ENCODE results near the gene TSHZ2. TPM values are rescaled to one million over a fixed set of nuclear protein-coding genes. Genes with fewer than 3 reads are reported as not detected.
"Not testable (repeated sequence)": the region's sequence is repeated elsewhere in the genome, so short reads cannot be mapped to it uniquely, and the experiment has no call there.

Gene TSHZ2
- total RNA-seq, 1 experiment from 2014 or later: 0.07 TPM

GRCh38 chr20:53503517-53503919, 531.4 kb downstream of the TSHZ2 start:
- Histone ChIP-seq H3K27me3 (ENCODE audit: insufficient read depth, low read length) (no peaks in the 10 kb centered on the region), H3K79me2 (ENCODE audit: insufficient read depth, low read length) (no peaks in the 10 kb centered on the region; the same call in 1 of the 2 replicates), H3K27ac (ENCODE audit: low read depth, low read length) (no peak overlapping the region), H3K4me3 (replicated peaks in 1 of 2; ENCODE audit: low read depth in 1 of 2, low read length in 2 of 2) (peak overlapping the region; percentile 45 to 52), H3K4me1 (ENCODE audit: control insufficient read depth in 1 of 2, insufficient read depth in 2 of 2, low read length in 2 of 2) (peaks cover 0 to 8% of the 10 kb centered on the region in 2 experiments; a peak in 1 of 4 replicates), H3K9me3 (ENCODE audit: control insufficient read depth in 1 of 2, insufficient read depth in 1 of 2, low read depth in 1 of 2, low read length in 2 of 2) (no peaks in the 10 kb centered on the region), H4K20me1 (ENCODE audit: insufficient read depth) (no peaks in the 10 kb centered on the region), H3K9me2 (ENCODE audit: insufficient read depth) (no peaks in the 10 kb centered on the region), H3K9ac (ENCODE audit: low read length) (peak overlapping the region; percentile 49), H2AFZ (ENCODE audit: low read depth, low read length, poor library complexity, severe bottlenecking) (no peak overlapping the region), H3K36me3 (ENCODE audit: control insufficient read depth in 1 of 2, insufficient read depth in 2 of 2, low read length in 2 of 2) (no peaks in the 10 kb centered on the region), H3K4me2 (ENCODE audit: low read length) (peak overlapping the region; percentile 66)
- RAD21 ChIA-PET (ENCODE audit: low non-redundant PET in 1 of 2, low total read pairs in 2 of 2, uncharacterized antibody in 2 of 2, unreplicated experiment in 2 of 2): no interaction called here
- POLR2A ChIA-PET: no interaction called here
- TF ChIP-seq CTCF (IDR thresholded peaks at IDR 0.05 in 2 of 3, conservative IDR thresholded peaks at IDR 0.05 in 1 of 3; ENCODE audit: borderline replicate concordance in 1 of 3, insufficient read depth in 1 of 3, low read depth in 2 of 3, low read length in 2 of 3): no peak
- no peak for TF ChIP-seq RAD21 (IDR thresholded peaks at IDR 0.05; ENCODE audit: low read depth)
- TF ChIP-seq REST (IDR thresholded peaks at IDR 0.05; ENCODE audit: low read depth): no peak
- TF ChIP-seq TCF7L2 (IDR thresholded peaks at IDR 0.05; ENCODE audit: borderline replicate concordance, extremely low read depth, insufficient read depth, insufficient read length): no peak
- TF ChIP-seq EZH2 (IDR thresholded peaks at IDR 0.05): no peak
- no peak for TF ChIP-seq CEBPB (IDR thresholded peaks at IDR 0.05; ENCODE audit: low read depth)
- TF ChIP-seq YY1 (IDR thresholded peaks at IDR 0.05; ENCODE audit: extremely low read depth, insufficient replicate concordance, low read depth, low read length): no peak
- TF ChIP-seq JUND (IDR thresholded peaks at IDR 0.05): no peak
- ATAC-seq (peak; percentile 70), DNase-seq (ENCODE audit: low read depth, low spot score) (no peak)
- no TSS peak for BruUV-seq (replicated peaks)
- CTCF ChIA-PET: no interaction called here
- intact Hi-C loops (cut with micrococcal nuclease): no loop called here

GRCh38 chr20:53504106-53504505, 531.9 kb downstream of the TSHZ2 start:
- intact Hi-C loops (cut with micrococcal nuclease); DNase-seq (ENCODE audit: low read depth, low spot score); H3K27ac ChIP-seq (ENCODE audit: low read depth, low read length); H3K79me2 ChIP-seq (ENCODE audit: insufficient read depth, low read length); H3K9me2 ChIP-seq (ENCODE audit: insufficient read depth); POLR2A ChIA-PET; H3K9me3 ChIP-seq (ENCODE audit: control insufficient read depth in 1 of 2, insufficient read depth in 1 of 2, low read depth in 1 of 2, low read length in 2 of 2); H3K9ac ChIP-seq (ENCODE audit: low read length); H3K4me3 ChIP-seq (replicated peaks in 1 of 2; ENCODE audit: low read depth in 1 of 2, low read length in 2 of 2); ATAC-seq; RAD21 ChIA-PET (ENCODE audit: low non-redundant PET in 1 of 2, low total read pairs in 2 of 2, uncharacterized antibody in 2 of 2, unreplicated experiment in 2 of 2); H2AFZ ChIP-seq (ENCODE audit: low read depth, low read length, poor library complexity, severe bottlenecking); H3K4me2 ChIP-seq (ENCODE audit: low read length); H3K27me3 ChIP-seq (ENCODE audit: insufficient read depth, low read length); H4K20me1 ChIP-seq (ENCODE audit: insufficient read depth); H3K36me3 ChIP-seq (ENCODE audit: control insufficient read depth in 1 of 2, insufficient read depth in 2 of 2, low read length in 2 of 2); H3K4me1 ChIP-seq (ENCODE audit: control insufficient read depth in 1 of 2, insufficient read depth in 2 of 2, low read length in 2 of 2); CTCF ChIA-PET: not testable (repeated sequence)
- TSS peak; percentile 41 for BruUV-seq (replicated peaks)

Measured in HCT116 (cell line).